OCI-LY3 (cell line): ENCODE measurements around the gene BCL11B.

Experiments used
- EZH2phosphoT487 ChIP-seq: fragments of 200-600 bp; shearing (Covaris generic); IDR thresholded peaks from 2 replicates; pipeline ENCODE4 v1.6.1; 2018; ENCODE audit warnings: antibody characterized with exemption, mixed run types, low read depth
- TF ChIP-seq, protein P1 (sequence below): fragments of 200-600, 300-600 bp; sonication (generic); IDR thresholded peaks from 2 replicates; pipeline ENCODE4 v1.5.1; 2014; ENCODE audit warnings: antibody characterized with exemption, low read length, low read depth

DNA sequence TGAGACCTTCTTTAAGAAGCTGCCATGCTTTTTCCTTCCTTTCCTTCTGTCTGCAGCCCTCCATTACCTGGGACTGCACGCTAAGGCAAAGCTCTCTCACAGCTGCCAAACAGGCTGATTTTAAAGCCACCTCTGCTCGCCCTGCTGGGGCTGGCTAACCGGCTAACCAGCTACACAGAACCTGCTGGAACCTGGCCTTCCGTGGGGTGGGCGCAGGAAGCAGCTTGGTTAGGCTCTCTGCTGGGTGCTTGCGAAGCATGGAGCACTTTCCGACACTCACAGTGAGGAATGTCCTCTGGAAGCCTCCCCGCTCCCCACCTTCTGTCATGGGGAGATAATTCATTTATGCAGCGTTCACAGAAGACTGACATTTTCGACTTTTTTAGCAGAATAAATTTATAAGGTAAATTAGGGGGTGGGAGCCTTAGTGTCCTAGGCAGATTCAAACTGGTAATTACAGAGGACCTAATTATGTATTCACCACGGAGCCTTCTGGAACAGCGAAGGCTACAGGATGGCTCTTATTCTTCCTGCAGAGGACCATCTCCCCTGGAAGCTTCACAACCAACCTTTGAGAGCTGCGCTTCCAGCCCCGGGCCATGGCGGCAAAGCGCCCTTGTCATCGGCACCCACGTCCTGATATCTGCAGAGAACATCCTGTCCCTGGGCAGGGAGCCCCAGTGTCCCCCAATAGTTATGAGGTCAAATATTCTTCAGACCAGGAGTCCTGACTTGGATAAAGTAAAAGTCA lies 12.4 kb upstream of the BCL11B start:
- TF ChIP-seq, protein P1, sequence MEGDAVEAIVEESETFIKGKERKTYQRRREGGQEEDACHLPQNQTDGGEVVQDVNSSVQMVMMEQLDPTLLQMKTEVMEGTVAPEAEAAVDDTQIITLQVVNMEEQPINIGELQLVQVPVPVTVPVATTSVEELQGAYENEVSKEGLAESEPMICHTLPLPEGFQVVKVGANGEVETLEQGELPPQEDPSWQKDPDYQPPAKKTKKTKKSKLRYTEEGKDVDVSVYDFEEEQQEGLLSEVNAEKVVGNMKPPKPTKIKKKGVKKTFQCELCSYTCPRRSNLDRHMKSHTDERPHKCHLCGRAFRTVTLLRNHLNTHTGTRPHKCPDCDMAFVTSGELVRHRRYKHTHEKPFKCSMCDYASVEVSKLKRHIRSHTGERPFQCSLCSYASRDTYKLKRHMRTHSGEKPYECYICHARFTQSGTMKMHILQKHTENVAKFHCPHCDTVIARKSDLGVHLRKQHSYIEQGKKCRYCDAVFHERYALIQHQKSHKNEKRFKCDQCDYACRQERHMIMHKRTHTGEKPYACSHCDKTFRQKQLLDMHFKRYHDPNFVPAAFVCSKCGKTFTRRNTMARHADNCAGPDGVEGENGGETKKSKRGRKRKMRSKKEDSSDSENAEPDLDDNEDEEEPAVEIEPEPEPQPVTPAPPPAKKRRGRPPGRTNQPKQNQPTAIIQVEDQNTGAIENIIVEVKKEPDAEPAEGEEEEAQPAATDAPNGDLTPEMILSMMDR: no peak
- no peak for TF ChIP-seq EZH2phosphoT487
